ENCODE results near the gene KRTAP20-3. TPM values are rescaled to one million over a fixed set of nuclear protein-coding genes. Genes with fewer than 3 reads are reported as not detected.

Gene KRTAP20-3
- total RNA-seq, 1 donor from 2014 or later = not detected

DNA sequence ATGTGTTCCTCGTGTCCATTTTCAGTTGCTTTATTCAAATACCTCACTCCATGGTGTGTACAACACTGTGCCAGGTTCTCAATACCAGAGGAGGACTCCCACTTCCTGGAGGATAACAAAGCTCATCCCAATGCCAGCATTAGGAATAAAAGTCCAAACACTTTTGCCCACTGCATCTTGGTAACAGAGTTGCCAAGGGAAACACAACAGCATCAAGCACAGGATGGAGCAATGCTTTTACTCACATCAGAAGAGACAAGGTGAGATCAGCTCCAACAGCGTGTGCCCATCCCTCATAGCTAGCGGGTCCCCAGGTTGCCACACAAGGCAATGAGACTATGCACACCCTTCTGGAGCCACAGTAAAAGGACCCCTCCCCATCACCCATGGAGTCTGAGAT, 19.3 kb upstream of the KRTAP20-3 start:
- TF ChIP-seq, protein P1, sequence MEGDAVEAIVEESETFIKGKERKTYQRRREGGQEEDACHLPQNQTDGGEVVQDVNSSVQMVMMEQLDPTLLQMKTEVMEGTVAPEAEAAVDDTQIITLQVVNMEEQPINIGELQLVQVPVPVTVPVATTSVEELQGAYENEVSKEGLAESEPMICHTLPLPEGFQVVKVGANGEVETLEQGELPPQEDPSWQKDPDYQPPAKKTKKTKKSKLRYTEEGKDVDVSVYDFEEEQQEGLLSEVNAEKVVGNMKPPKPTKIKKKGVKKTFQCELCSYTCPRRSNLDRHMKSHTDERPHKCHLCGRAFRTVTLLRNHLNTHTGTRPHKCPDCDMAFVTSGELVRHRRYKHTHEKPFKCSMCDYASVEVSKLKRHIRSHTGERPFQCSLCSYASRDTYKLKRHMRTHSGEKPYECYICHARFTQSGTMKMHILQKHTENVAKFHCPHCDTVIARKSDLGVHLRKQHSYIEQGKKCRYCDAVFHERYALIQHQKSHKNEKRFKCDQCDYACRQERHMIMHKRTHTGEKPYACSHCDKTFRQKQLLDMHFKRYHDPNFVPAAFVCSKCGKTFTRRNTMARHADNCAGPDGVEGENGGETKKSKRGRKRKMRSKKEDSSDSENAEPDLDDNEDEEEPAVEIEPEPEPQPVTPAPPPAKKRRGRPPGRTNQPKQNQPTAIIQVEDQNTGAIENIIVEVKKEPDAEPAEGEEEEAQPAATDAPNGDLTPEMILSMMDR (conservative IDR thresholded peaks at IDR 0.05) = no peak
- H3K4me1 Mint-ChIP-seq = no peaks in the 10 kb centered on the region
- DNase-seq (ENCODE audit: low read depth, low spot score) = no peak
- H3K4me3 Mint-ChIP-seq = no peak overlapping the region
- H3K36me3 Mint-ChIP-seq (ENCODE audit: low read depth) = peaks cover 2% of the 10 kb centered on the region
- no peaks in the 10 kb centered on the region for H3K27me3 Mint-ChIP-seq (ENCODE audit: low read depth)
- no peak overlapping the region for H3K27ac Mint-ChIP-seq (ENCODE audit: unreplicated experiment)
- peaks cover 15% of the 10 kb centered on the region for H3K9me3 Mint-ChIP-seq

DNA sequence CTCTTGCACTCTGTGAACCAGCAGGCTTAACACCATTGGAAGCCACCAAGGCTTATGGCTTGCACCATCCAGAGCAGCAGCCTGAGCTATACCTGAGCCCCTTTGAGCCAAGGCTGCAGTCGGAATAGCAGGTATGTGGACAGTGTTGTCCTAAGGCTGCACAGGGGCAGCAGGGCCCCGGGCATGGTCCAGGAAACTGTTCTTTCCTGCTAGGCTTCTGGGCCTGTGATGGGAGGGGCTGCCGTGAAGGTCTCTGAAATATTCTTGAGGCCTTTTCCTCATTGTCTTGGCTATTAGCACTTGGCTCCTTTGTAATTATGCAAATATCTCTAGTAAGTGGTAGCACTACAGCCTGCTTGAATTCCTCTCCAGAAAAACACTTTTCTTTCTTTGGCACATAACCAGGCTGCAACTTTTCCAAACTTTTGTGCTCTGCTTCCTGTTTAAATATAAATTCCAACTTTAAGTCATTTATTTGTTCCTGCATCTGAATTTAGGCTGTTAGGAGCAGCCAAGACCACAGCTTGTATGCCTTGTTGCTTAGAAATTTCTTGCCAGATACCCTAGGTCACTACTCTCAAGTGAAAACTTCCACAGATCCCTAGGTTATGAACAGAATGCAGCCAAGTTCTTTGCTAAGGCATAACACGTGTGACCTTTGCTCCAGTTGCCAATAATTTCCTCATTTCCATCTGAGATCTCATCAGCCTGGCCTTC, 17.1 kb upstream of the KRTAP20-3 start:
- H3K27me3 Mint-ChIP-seq (ENCODE audit: low read depth) = no peaks in the 10 kb centered on the region
- DNase-seq (ENCODE audit: low read depth, low spot score) = no peak
- TF ChIP-seq, protein P1 (conservative IDR thresholded peaks at IDR 0.05) = no peak
- peaks cover 2% of the 10 kb centered on the region for H3K36me3 Mint-ChIP-seq (ENCODE audit: low read depth)
- no peak overlapping the region for H3K4me3 Mint-ChIP-seq
- peaks cover 13% of the 10 kb centered on the region for H3K9me3 Mint-ChIP-seq
- H3K4me1 Mint-ChIP-seq = no peaks in the 10 kb centered on the region
- no peak overlapping the region for H3K27ac Mint-ChIP-seq (ENCODE audit: unreplicated experiment)

DNA sequence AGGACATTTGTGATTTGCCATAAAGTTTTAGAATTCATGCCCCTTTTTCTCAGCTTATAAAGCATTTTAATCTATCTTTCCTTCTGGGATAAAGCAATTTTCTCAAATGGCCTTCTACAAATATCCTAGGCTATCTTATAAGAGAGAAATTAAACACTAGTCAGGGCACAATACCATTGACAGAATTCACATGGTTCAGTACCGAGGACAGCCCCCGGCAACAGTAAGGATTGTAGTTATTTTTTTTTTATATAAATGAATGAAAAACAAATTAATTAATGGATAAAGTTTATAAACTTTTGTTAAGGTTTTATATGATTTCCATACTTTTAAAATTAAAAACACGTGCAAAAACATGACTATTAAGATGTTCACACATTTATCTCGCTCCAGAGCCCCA, 14.6 kb upstream of the KRTAP20-3 start:
- no peak for DNase-seq (ENCODE audit: low read depth, low spot score)
- no peak overlapping the region for H3K27ac Mint-ChIP-seq (ENCODE audit: unreplicated experiment)
- TF ChIP-seq, protein P1 (conservative IDR thresholded peaks at IDR 0.05) = no peak
- H3K9me3 Mint-ChIP-seq = peaks cover 19% of the 10 kb centered on the region
- no peak overlapping the region for H3K4me3 Mint-ChIP-seq
- no peaks in the 10 kb centered on the region for H3K4me1 Mint-ChIP-seq
- H3K27me3 Mint-ChIP-seq (ENCODE audit: low read depth) = no peaks in the 10 kb centered on the region
- peaks cover 2% of the 10 kb centered on the region for H3K36me3 Mint-ChIP-seq (ENCODE audit: low read depth)

DNA sequence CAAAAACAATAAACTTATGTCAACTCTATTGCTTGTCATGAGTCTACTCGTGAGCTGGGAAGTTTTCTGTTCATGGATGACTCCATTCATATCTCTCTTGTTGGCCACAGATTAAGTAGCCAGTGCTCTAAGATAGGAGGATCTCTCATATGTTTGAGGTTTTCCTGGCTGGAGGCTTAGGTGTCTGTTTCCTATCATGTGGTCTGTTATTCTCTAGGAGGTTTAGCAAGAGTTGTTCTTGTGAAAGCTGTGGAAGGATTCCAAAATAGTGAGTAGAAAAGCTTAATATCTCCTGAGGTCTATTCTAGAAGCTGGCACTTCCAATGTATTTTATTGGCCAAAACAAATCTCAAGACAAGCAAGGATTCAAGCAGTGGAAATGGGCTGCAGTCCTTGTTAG, 13.5 kb upstream of the KRTAP20-3 start:
- H3K4me1 Mint-ChIP-seq = no peaks in the 10 kb centered on the region
- peaks cover 2% of the 10 kb centered on the region for H3K36me3 Mint-ChIP-seq (ENCODE audit: low read depth)
- TF ChIP-seq, protein P1 (conservative IDR thresholded peaks at IDR 0.05) = no peak
- peaks cover 19% of the 10 kb centered on the region for H3K9me3 Mint-ChIP-seq
- DNase-seq (ENCODE audit: low read depth, low spot score) = no peak
- H3K27me3 Mint-ChIP-seq (ENCODE audit: low read depth) = no peaks in the 10 kb centered on the region
- H3K4me3 Mint-ChIP-seq = no peak overlapping the region
- no peak overlapping the region for H3K27ac Mint-ChIP-seq (ENCODE audit: unreplicated experiment)

DNA sequence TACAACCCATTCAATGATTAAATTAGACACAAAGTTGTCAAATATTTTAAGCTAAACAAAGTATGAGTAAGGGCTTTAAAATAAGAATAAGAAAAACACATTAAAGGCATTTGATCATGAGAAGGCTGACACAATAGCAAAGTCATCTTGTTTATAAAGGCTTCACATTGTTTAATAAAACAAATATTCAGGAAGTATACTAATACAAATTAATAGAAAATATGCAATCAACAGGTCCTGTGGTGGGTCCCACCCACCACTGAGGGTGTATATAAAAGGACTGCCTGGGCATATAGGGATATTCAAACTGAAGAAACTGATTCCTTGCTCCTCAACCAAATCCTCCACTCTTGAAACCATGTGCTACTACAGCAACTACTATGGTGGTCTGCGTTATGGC, 7.8 kb upstream of the KRTAP20-3 start, which contains the start of gene KRTAP20-2:
Gene KRTAP20-2, plus strand, starts transcription at position 301 of the 400 bp plus-strand sequence. Its CDS starts 58 bp downstream, at position 359.
- Mint-ChIP-seq H3K4me1 (no peaks in the 10 kb centered on the region), H3K36me3 (ENCODE audit: low read depth) (no peaks in the 10 kb centered on the region), H3K27ac (ENCODE audit: unreplicated experiment) (no peak within 1 kb of the TSS), H3K27me3 (ENCODE audit: low read depth) (no peaks in the 10 kb centered on the region), H3K9me3 (peaks cover 19% of the 10 kb centered on the region), H3K4me3 (no peak within 1 kb of the TSS)
- no peak for DNase-seq (ENCODE audit: low read depth, low spot score)
- TF ChIP-seq, protein P1 (conservative IDR thresholded peaks at IDR 0.05) = no peak

Data from neural crest cell (in vitro differentiated cells).